Common myeloid progenitor, CD34-positive (primary cell): ENCODE measurements around the gene KLK11.

ENCODE experiments used
- CTCF ChIA-PET: fragments of 350-600 bp; sonication (Branson Sonifier 250); formaldehyde crosslinking; loops from one replicate; lab custom pipeline; 2021; ENCODE audit warnings: antibody characterized with exemption; lab: Charles Lee
- POLR2A ChIA-PET: fragments of 350-600 bp; sonication (Branson Sonifier 250); formaldehyde crosslinking; loops from one replicate; lab custom pipeline; 2021; ENCODE audit warnings: antibody characterized with exemption; lab: Charles Lee
- DNase-seq, 3 donors: peaks; one replicate each; pipeline versions ENCODE4 v3.0.0 to v3.0.0-alpha.2; 2013
- H3K27ac ChIP-seq, 2 experiments: 1 replicate in 1 of 2; 2 replicates in 1 of 2; pipeline ENCODE4 v1.7.0; 2013; ENCODE audit warnings: inconsistent platforms in 2 of 2, low read length in 2 of 2, mild to moderate bottlenecking in 2 of 2, low read depth in 1 of 2, moderate library complexity in 1 of 2; ENCODE audit not compliant: severe bottlenecking in 2 of 2, insufficient read depth in 1 of 2, poor library complexity in 1 of 2
- H3K27me3 ChIP-seq, 5 experiments: replicated peaks in 2 of 5; 1 replicate in 3 of 5; 2 replicates in 2 of 5; pipeline versions ENCODE4 v1.6.1 to v1.7.0; 2013; ENCODE audit warnings: low read length in 4 of 5, mild to moderate bottlenecking in 2 of 5, moderate library complexity in 2 of 5, inconsistent platforms in 1 of 5; ENCODE audit not compliant: insufficient read depth in 5 of 5, control insufficient read depth in 4 of 5
- H3K36me3 ChIP-seq, 4 experiments: 1 replicate in 2 of 4; 2 replicates in 2 of 4; pipeline versions ENCODE4 v1.6.1 to v1.7.0; 2013; ENCODE audit warnings: low read length in 3 of 4, control low read depth in 1 of 4, mild to moderate bottlenecking in 1 of 4; ENCODE audit not compliant: control insufficient read depth in 4 of 4, insufficient read depth in 4 of 4
- H3K4me1 ChIP-seq, 4 experiments: 1 replicate in 3 of 4; 2 replicates in 1 of 4; pipeline versions ENCODE4 v1.6.1 to v1.7.1; 2013; ENCODE audit warnings: low read length in 3 of 4, mild to moderate bottlenecking in 3 of 4, control low read depth in 1 of 4, inconsistent platforms in 1 of 4, moderate library complexity in 1 of 4; ENCODE audit not compliant: control insufficient read depth in 4 of 4, insufficient read depth in 4 of 4; ENCODE audit errors: control extremely low read depth in 1 of 4
- H3K4me3 ChIP-seq, 7 experiments: 1 replicate in 4 of 7; 2 replicates in 3 of 7; pipeline versions ENCODE4 v1.5.1 to v1.7.0; 2013; ENCODE audit warnings: mild to moderate bottlenecking in 7 of 7, low read length in 6 of 7, moderate library complexity in 6 of 7, inconsistent platforms in 2 of 7, low read depth in 2 of 7, control low read depth in 1 of 7; ENCODE audit not compliant: insufficient read depth in 4 of 7, control insufficient read depth in 1 of 7; ENCODE audit errors: extremely low read depth in 1 of 7
- H3K9me3 ChIP-seq, 5 experiments: 1 replicate in 4 of 5; 2 replicates in 1 of 5; pipeline versions ENCODE4 v1.6.1 to v1.7.1; 2013; ENCODE audit warnings: low read length in 4 of 5, mild to moderate bottlenecking in 2 of 5, inconsistent platforms in 1 of 5, low read depth in 1 of 5, moderate library complexity in 1 of 5; ENCODE audit not compliant: control insufficient read depth in 4 of 5, insufficient read depth in 2 of 5; ENCODE audit errors: control extremely low read depth in 1 of 5
- WGBS: methylation state at CpG from one replicate; pipeline ENCODE4 v1.1.5; 2013; ENCODE audit not compliant: insufficient coverage; 5-methylcytosine and 5-hydroxymethylcytosine counted together

The KLK11 gene

DNA sequence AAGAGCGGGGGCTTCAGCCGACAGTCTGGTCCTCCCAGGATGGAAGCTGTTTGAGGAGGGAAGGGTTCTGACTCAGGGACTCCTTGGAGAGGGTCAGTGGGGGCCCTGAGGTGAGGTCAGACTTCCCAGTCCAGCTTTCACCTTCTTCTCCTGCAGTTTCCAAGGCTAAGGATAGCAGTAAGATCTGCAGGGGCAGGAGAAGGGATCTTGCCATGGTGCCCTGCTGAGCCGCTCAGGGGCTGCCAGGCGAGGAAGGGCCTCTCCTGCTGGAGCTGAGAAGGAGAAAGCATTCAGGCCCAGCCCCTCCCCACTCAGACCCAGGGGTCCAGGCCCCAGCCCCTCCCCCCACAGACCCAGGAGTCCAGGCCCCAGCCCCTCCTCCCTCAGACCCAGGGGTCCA, 44.2 kb downstream of the KLK11 start:
- no peaks in the 10 kb centered on the region for H3K4me1 ChIP-seq
- no peaks in the 10 kb centered on the region for H3K9me3 ChIP-seq
- no peak overlapping the region for H3K27ac ChIP-seq
- 84% methylated on average over 4 of the region's 4 CpGs for WGBS
- peaks cover 5 to 85% (median 10%) of the 10 kb centered on the region in 5 experiments for H3K27me3 ChIP-seq
- no peak overlapping the region for H3K4me3 ChIP-seq
- POLR2A ChIA-PET, result no interaction called here
- DNase-seq, result no peak
- H3K36me3 ChIP-seq, result no peaks in the 10 kb centered on the region
- CTCF ChIA-PET, result no interaction called here

DNA sequence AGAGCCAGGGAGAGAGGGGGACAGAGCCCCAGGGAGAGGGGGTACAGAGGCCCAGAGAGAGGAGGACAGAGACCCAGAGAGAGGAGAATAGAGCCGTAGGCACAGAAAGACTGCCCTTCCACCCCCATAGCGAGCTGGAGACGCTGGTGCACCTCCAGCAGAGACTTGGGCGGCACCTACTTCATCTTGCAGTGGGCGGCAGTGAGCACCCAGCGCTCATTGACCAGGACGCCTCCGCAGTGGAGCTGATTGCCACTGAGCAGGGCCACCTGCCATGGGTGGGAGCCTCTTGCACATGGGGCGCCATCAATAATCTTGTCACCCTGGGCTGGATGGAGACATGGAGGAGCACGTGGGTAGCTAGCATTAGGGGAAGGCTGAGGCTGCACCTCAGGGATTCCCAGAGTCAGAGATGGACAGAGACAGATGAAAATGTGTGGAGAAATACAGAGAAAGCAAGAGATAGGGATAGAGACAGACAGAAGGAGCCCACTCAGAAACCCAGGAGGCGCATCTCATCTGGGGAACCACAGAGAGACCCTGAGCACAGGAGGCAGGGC, 44.7 kb downstream of the KLK11 start:
- Histone ChIP-seq H3K27ac (no peak overlapping the region), H3K4me1 (no peaks in the 10 kb centered on the region), H3K36me3 (no peaks in the 10 kb centered on the region), H3K9me3 (no peaks in the 10 kb centered on the region), H3K4me3 (no peak overlapping the region), H3K27me3 (peaks cover 5 to 86% (median 10%) of the 10 kb centered on the region in 5 experiments)
- 58% methylated on average over 10 of the region's 11 CpGs for WGBS
- CTCF ChIA-PET, result no interaction called here
- POLR2A ChIA-PET, result no interaction called here
- no peak for DNase-seq

DNA sequence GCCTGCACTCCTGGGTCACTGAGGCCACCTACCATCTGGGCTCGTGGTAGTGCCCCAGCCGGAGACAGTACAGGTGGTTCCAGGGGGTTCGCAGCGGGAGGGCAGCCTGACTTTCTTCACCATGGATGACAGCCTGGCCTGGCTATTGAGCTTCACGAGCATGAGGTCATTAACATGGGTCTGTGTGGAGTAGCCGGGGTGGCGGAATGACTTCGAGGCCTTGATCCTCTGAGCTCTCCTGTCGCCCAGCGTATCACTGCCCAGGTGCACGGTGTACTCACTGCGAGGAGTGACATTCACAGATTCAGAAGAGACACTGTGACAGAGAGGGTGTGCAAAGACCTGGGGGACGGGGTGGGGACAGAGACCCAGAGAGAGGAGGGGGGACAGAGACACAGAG, 46.2 kb downstream of the KLK11 start:
- Histone ChIP-seq H3K27ac (no peak overlapping the region), H3K36me3 (no peaks in the 10 kb centered on the region), H3K9me3 (no peaks in the 10 kb centered on the region), H3K27me3 (peaks cover 0 to 80% (median 8%) of the 10 kb centered on the region in 5 experiments), H3K4me3 (no peak overlapping the region), H3K4me1 (no peaks in the 10 kb centered on the region)
- WGBS, result 84% methylated on average over 7 of the region's 13 CpGs
- ChIA-PET POLR2A (no interaction called here), CTCF (no interaction called here)
- DNase-seq, result no peak

- Histone ChIP-seq H3K27ac (no peak overlapping the region), H3K27me3 (peaks cover 0 to 76% (median 8%) of the 10 kb centered on the region in 5 experiments), H3K4me3 (no peak overlapping the region), H3K9me3 (no peaks in the 10 kb centered on the region), H3K36me3 (no peaks in the 10 kb centered on the region), H3K4me1 (no peaks in the 10 kb centered on the region)
- POLR2A ChIA-PET, result no interaction called here
- no peak for DNase-seq
- WGBS, result 63% methylated on average over 8 of the region's 8 CpGs
- CTCF ChIA-PET, result no interaction called here
These were observed 46.7 kb downstream of the KLK11 start for GRCh38 chr19:50979758-50980157.

- peaks cover 0 to 69% (median 7%) of the 10 kb centered on the region in 5 experiments for H3K27me3 ChIP-seq
- H3K27ac ChIP-seq, result no peak overlapping the region
- no peak overlapping the region for H3K4me3 ChIP-seq
- WGBS, result 100% methylated on average over 1 of the region's 5 CpGs
- ChIA-PET POLR2A (no interaction called here), CTCF (no interaction called here)
- H3K9me3 ChIP-seq, result no peaks in the 10 kb centered on the region
- H3K36me3 ChIP-seq, result no peaks in the 10 kb centered on the region
- DNase-seq, result no peak
- no peaks in the 10 kb centered on the region for H3K4me1 ChIP-seq
These were observed 47.5 kb downstream of the KLK11 start for GRCh38 chr19:50978772-50979390.

GRCh38 chr19:50977626-50978025, 48.8 kb downstream of the KLK11 start:
- DNase-seq, result no peak
- ChIA-PET CTCF (interaction anchor here (0.7 kb wide), 1 partner anchor 520 kb away, joined by 3 read pairs; no protein-coding TSS in a partner anchor), POLR2A (no interaction called here)
- Histone ChIP-seq H3K27ac (no peak overlapping the region), H3K4me1 (no peaks in the 10 kb centered on the region), H3K9me3 (no peaks in the 10 kb centered on the region), H3K36me3 (no peaks in the 10 kb centered on the region), H3K4me3 (no peak overlapping the region), H3K27me3 (peaks cover 0 to 66% (median 7%) of the 10 kb centered on the region in 5 experiments)
- WGBS, result 67% methylated on average over 4 of the region's 4 CpGs

DNA sequence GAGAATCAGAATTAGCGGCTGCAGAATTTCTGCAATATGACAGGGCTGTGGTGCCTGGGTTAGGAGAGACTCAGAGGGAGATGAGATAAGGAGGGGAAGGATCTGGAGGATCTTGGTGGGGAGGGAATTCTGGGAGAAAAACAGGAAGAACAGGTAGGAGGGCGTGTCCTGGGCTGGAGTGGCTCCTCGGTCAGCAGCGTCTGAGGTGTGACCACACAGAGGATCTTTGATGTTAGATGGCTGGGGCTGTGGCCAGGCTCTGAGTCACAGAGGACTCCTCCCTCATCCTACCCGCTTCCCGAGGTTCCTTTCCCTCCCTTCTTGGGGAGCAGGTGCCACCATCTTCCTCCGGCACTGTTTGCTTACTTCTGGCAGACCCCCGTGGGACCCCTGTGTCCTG, 50.6 kb downstream of the KLK11 start:
- ChIA-PET POLR2A (no interaction called here), CTCF (no interaction called here)
- Histone ChIP-seq H3K9me3 (no peaks in the 10 kb centered on the region), H3K27me3 (peaks cover 0 to 56% (median 5%) of the 10 kb centered on the region in 5 experiments), H3K4me3 (no peak overlapping the region), H3K27ac (no peak overlapping the region), H3K4me1 (no peaks in the 10 kb centered on the region), H3K36me3 (no peaks in the 10 kb centered on the region)
- no peak for DNase-seq
- WGBS, result 50% methylated on average over 5 of the region's 8 CpGs
